Activated CD4-positive, alpha-beta T cell treated with anti-CD3 and anti-CD28 coated beads, Interleukin-2, amount 50 U/mL, for 16 hours (primary cell): ENCODE data around the gene PMAIP1.
A peak's percentile ranks its signal among the peaks of the same experiment; 100 is the strongest.
"Not testable (repeated sequence)": the region's sequence is repeated elsewhere in the genome, so short reads cannot be mapped to it uniquely, and the experiment has no call there.

Experiments
- DNase-seq: peaks from one replicate; pipeline ENCODE4 v3.0.0-alpha.2; 2020

PMAIP1 gene

DNA sequence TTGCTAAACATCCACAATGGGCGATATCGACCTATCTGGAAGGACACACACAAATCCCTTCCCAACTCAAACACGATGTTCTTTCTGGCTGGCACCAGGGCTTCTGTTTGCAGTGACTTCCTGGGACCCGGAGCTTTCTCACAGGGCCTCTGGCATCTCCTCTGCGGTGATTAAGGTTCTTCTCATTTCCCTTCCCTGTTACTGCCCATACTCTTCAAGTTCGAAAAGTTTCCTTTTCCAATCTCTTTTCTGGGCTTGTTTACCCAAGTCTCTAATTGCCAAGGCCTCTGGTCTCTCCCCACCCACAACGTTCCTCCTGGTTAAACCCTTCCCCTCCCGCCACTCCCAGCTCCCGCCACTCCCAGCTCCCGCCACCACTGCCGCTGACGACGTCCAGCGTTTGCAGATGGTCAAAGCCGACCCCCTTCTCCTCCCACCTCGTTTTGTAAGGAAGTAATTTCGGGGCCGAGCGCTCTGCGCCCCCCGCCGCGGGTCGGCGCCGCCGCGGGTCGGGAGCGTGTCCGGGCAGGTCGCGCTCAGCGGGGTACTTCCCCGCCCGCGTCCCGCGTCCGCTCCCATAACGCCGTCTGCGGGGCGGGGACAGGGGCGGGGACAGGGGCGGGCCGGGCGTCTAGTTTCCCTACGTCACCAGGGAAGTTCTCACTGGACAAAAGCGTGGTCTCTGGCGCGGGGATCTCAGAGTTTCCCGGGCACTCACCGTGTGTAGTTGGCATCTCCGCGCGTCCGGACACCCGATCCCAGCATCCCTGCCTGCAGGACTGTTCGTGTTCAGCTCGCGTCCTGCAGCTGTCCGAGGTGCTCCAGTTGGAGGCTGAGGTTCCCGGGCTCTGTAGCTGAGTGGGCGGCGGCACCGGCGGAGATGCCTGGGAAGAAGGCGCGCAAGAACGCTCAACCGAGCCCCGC is at the start of gene PMAIP1:
Gene PMAIP1 (plus strand): TSS at position 699 of the 924 bp plus-strand sequence. CDS start 182 bp downstream, at position 881.
- DNase-seq: peak; percentile 93

GRCh38 chr18:59851784-59852399 is 47.9 kb upstream of the PMAIP1 start:
- no peak for DNase-seq

DNA sequence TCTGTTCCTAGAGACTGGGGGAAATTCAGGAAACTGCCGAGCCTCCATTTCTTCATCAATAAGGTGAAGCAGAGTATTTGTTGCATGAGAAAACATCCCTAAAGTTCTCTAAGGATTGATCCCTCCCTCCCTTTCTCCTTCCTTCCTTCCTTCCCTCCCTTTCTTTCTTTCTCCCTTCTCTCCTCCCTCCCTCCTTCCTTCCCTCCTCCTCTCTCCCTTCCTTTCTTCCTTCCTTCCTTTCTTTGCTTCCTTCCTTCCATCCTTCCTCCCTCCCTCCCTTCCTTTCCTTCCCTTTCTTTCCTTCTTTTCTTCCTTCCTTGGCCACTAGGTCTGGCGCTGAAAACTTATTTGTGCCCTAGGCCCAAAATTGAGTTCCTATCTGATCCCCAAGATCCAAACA is 47.2 kb upstream of the PMAIP1 start:
- no peak for DNase-seq

GRCh38 chr18:59853380-59853779 is 46.4 kb upstream of the PMAIP1 start:
- no peak for DNase-seq

DNA sequence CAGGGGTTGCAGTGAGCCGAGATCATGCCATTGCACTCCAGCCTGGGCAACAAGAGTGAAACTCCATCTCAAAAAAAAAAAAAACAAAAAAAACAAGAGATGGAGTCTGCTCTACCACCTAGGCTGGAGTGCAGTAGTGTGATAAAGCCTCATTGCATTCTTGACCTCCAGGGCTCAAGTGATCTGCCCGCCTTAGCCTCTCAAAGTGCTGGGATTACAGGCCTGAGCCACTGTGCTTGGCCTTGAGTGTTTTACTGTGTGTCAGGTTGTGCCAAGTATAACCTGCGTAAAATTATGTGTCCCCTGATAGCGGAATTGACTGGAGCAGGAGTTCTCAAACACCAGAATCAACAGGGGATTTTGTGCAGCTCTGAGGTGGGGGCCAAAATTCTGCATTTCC is 45.8 kb upstream of the PMAIP1 start:
- not testable (repeated sequence) for DNase-seq

DNA sequence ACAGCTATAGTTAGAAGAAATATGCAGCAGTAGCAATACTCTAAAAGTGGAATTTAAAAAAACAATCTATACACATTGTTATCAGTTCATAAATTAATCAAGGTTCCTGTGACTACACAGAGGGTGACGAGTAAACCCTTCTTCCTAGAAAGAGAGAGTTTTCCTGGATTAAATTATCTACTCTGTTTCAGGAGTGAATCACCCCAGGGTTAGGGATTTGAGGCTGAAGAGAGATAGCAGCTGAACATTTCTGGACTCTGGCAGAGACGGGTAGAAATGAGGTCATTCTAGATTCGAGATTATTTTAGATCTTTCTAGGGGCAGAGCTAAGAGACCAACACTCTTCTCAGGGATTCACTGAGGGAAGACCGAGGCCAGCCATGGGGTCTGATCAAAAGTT is 38.8 kb upstream of the PMAIP1 start:
- no peak for DNase-seq

DNA sequence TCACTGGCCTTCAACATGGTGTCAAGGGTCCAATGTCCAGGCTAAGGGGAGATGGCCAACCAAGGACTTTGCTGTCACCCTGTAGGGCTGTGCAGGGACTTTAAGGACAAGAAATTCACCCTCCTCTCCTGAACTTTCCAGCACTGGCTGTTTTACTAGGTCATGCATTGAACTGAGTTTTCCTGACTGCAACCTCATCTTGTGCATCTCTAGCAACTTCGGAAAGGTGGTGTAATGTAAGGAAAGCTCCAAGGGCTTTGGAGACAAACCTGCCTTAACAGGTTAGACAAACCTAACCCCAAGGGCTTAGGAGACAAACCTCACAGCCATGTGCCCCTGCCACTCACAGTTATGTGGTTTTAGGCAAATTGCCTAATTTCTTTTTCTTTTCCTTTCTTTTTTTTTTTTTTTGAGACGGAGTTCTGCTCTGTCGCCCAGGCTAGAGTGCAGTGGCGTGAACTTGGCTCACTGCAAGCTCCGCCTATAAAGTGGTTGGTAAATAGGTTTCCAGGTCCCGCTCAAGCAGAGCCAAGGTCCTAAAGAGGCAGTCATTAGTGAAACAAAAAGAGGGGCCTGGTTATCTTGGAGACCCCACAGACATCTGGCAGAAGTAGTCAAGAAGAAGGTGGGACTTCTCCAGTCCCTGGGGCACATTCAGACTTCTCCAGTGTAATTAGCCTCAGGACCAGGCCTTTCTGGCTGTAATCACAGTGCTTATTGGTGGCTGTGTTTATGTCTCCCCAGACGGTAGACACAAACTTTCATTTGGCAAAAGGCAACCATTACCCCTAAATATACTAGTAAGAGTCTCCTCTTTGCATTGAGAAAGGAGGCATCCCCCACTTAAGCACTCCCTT is 37.6 kb upstream of the PMAIP1 start:
- no peak for DNase-seq

- DNase-seq: no peak
Observed at GRCh38 chr18:59865241-59865986, 34.4 kb upstream of the PMAIP1 start.

- no peak for DNase-seq
Observed at GRCh38 chr18:59866551-59867269, 33.1 kb upstream of the PMAIP1 start.

- DNase-seq: no peak
Observed at GRCh38 chr18:59867337-59868104, 32.3 kb upstream of the PMAIP1 start.

DNA sequence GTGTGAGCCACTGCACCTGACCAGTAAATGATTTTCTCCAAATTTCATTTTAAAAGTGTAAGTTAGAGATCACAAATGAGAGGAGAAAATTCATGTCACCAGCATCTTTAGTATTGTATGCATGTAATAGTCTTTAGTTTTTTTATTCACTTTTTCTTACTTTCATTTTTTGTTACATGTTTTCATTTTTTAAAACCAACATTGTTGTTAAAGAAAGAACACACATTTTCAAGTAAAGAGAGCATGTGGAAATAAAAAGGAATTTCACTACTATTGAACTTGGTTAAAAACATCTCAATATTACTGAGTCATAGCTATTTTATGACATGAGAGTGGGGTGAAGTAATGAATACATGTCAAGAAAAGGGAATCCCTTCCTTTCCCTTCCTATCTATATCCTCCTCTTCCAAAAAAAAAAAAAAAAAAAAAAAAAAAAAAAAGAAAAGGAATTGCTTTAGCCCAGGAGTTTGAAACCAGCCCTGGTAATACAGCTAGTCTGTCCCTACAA is 29.1 kb upstream of the PMAIP1 start:
- DNase-seq: no peak

DNA sequence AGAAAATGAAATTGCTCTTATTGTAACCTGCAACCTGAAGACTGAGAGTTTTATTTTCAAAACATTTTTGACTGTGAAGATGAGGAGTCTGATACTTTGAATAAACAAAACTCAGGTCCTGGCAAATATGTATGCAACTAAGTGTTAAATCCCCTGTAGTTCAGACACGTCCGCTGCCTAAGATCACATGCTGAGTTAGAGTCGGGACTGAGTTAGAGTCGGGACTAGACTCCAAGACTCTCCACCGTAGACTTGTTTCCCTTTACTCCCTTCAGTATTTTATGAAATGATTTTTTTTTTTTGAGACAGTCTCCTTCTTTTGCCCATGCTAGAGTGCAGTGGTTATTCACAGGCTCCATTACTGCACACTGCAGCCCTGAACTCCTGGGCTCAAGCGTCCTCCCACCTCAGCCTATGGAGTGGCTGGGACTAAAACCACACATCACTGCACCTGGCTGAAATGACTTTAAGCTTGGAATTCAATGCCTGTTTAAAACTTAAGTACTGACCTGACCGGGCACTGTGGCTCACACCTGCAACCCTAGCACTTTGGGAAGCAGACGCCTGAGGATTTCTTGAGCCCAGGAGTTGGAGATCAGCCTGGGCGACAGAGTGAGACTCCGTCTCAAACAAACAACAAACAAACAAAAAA is 28.0 kb upstream of the PMAIP1 start:
- no peak for DNase-seq

- no peak for DNase-seq
Observed at GRCh38 chr18:59873641-59874040, 26.2 kb upstream of the PMAIP1 start.

DNA sequence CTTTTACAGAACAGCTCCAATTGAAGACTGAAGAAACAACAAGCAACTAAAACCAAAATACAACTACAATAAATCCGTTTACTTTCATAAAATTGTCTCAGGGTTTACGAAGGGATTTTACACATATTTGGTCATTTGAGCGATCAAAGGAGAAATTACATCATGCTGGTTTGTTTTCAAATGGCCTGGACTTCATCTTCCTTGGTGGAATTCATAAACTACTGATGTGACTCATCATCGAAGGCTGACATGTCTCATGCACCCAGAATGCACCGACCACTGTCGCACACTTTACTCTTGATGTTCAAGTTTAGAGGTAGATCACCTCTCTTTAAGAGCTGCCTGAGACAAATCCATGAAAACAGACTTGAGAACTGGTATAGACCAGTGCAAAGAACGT is 25.6 kb upstream of the PMAIP1 start:
- DNase-seq: peak; percentile 21

- peak; percentile 48 for DNase-seq
Observed at GRCh38 chr18:59876310-59876626, 23.5 kb upstream of the PMAIP1 start.

DNA sequence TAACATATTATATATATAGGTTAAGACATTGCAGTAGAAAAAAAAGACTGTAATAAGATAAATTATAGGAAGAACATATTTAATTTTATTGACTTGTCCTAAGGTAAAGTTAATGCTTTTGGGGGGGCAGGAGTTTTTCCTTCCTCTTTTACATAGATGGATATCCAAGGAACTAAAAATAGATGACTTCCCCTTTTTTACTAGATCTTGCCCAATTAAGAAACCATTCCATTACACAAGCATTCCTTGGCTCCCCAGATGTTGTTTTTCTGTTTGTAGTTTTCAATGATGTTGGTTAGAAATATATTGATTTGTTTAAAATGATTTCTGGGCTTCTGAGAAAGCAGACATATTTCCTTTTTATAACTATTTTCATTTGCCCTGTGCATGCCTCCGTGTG is 22.4 kb upstream of the PMAIP1 start:
- no peak for DNase-seq

- DNase-seq: peak; percentile 48
Observed at GRCh38 chr18:59878644-59879043, 21.2 kb upstream of the PMAIP1 start.

DNA sequence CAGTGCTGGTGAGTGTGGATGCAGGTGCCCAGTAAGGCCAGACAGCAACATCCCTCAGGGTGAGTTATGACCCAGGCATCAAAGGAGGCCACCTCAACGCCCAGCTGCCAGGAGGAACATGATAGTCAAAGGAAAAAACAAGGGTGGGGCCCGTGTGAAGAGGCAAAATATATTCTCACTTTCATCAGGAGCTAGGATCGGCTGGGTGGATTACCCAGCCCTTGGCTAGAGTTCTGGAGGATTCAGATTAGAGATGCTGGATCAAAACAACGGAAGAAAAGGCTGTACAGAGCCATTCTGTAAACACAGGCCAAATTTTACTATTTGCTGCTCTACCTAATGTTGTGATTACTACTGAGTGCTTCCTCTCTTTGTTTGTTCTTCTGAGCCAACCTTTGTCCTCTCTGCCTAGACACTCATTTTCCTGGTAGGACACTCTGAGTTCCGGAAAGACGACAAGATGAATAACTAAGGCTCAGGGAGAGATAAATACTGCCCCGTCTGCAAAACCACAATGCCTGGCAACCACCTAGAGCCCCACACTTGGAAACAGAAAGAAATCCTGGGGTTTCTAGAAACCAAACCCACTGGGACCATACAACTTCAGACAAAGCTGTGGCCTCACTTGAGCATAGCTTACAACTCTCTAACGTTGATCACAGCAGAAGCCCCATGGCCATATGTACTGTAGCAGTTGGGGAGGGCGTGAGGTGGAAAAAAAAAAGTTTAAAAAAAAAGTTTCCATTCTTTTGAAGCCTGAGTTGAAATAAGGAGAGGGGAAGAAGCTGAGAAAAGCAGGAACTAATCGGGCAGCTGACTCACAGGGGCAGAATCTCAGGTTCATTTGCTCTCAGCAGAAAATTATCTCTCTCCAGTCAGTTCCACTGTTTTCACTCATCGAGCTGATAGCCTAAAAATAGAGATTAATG is 17.8 kb upstream of the PMAIP1 start:
- DNase-seq: peak; percentile 56

DNA sequence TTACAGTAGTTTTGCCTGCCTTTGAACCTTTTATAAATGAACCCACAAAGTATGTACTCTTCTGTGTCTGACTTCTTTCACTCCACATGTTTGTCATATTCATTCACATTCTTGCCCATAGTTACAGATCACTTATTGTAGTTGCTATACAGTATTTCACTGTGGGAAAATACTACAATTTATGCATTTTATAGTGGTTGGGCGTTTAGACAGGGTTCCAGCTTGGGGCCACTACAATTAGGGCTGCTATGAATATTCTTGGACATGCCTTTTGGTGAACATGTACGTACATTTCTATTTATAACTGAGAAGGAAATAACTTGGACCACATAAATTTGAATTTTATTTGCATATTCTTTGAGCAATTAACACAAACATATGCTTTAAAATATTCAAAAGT is 15.4 kb upstream of the PMAIP1 start:
- DNase-seq: no peak
